ENCODE data around the gene TRIM62. TPM values are rescaled to one million over a fixed set of nuclear protein-coding genes. Genes with fewer than 3 reads are reported as not detected.
"Not testable (repeated sequence)": the region's sequence is repeated elsewhere in the genome, so short reads cannot be mapped to it uniquely, and the experiment has no call there.

The TRIM62 gene
- total RNA-seq, 1 donor from 2014 or later, result 14.0 TPM

GRCh38 chr1:33130297-33130696 lies 51.5 kb downstream of the TRIM62 start:
- peaks cover 6% of the 10 kb centered on the region for H3K9me3 Mint-ChIP-seq
- no peak overlapping the region for H3K27ac Mint-ChIP-seq
- H3K4me1 Mint-ChIP-seq (ENCODE audit: unreplicated experiment), result peaks cover 19% of the 10 kb centered on the region
- peak; percentile 24 for DNase-seq (ENCODE audit: extremely low spot score, unreplicated experiment)
- H3K27me3 Mint-ChIP-seq, result no peaks in the 10 kb centered on the region
- no peak overlapping the region for H3K4me3 Mint-ChIP-seq
- TF ChIP-seq, protein P1, sequence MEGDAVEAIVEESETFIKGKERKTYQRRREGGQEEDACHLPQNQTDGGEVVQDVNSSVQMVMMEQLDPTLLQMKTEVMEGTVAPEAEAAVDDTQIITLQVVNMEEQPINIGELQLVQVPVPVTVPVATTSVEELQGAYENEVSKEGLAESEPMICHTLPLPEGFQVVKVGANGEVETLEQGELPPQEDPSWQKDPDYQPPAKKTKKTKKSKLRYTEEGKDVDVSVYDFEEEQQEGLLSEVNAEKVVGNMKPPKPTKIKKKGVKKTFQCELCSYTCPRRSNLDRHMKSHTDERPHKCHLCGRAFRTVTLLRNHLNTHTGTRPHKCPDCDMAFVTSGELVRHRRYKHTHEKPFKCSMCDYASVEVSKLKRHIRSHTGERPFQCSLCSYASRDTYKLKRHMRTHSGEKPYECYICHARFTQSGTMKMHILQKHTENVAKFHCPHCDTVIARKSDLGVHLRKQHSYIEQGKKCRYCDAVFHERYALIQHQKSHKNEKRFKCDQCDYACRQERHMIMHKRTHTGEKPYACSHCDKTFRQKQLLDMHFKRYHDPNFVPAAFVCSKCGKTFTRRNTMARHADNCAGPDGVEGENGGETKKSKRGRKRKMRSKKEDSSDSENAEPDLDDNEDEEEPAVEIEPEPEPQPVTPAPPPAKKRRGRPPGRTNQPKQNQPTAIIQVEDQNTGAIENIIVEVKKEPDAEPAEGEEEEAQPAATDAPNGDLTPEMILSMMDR (conservative IDR thresholded peaks at IDR 0.05), result no peak
- H3K36me3 Mint-ChIP-seq, result peaks cover 10% of the 10 kb centered on the region

DNA sequence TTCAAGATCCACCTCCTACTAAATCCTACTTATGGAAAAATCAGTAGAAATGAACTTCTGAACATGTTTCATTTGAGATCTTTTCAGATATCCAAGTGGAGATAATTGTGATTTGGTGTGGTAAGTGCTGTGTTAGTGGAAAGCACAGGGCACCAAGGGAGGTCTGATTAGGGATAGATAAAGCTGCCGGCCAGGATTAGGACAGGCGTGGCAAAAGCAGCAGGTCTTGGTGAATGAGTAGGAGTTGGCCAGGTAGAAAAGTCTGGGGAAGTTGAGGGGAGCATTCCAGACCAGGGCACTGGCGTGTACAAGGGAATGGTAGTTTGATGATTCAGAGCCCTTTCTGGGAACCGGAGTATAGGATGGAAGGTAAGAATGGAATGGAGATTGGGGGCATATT lies 53.1 kb downstream of the TRIM62 start:
- Mint-ChIP-seq H3K4me3 (no peak overlapping the region), H3K36me3 (peaks cover 12% of the 10 kb centered on the region), H3K4me1 (ENCODE audit: unreplicated experiment) (peaks cover 17% of the 10 kb centered on the region), H3K27ac (no peak overlapping the region), H3K9me3 (peaks cover 6% of the 10 kb centered on the region), H3K27me3 (no peaks in the 10 kb centered on the region)
- TF ChIP-seq, protein P1 (conservative IDR thresholded peaks at IDR 0.05), result no peak
- DNase-seq (ENCODE audit: extremely low spot score, unreplicated experiment), result peak; percentile 32

DNA sequence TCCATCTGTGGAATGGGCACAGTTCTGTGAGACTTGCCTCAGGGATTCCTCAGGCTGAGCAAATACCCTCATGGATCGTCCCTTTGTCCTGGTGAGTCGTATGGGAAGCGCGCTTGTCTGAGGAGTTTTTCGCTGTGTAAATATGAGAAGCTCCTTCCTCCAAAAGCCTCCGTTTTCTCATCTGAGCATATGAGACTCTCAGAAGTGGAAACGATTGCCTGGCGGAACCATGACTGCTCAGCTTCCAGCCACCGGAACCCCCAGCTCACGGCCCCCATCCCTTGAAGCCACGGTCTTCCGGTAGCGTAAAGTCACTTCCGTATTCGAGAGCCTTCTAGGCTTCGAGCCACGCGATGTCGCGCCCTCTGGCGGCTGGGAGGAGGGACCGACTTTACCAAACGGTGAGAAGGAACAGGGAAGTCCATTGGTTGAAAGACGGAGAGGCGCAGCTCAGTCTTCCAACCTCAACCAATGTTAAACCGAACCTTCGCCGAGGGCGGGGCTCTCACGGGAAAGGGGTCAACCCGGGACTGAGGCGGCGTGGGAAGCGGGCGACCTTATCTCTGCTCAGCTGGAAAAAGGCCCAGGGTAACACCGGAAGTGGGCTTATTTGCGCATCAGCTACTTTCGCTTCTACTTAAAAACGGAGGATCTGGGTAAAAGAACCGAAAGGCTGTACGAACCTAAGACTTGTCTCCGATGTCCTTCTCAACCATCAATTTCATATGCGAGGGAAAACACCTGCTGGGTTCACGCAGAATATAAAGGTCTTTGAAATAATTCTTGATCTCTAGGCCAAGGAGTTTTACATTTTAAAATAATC lies 54.6 kb downstream of the TRIM62 start:
- TF ChIP-seq, protein P1 (conservative IDR thresholded peaks at IDR 0.05), result peak; percentile 90
- peak overlapping the region; percentile 95 for H3K4me3 Mint-ChIP-seq
- H3K9me3 Mint-ChIP-seq, result peaks cover 6% of the 10 kb centered on the region
- H3K27ac Mint-ChIP-seq, result peak overlapping the region; percentile 94
- H3K36me3 Mint-ChIP-seq, result peaks cover 12% of the 10 kb centered on the region
- peaks cover 5% of the 10 kb centered on the region for H3K27me3 Mint-ChIP-seq
- peaks cover 17% of the 10 kb centered on the region for H3K4me1 Mint-ChIP-seq (ENCODE audit: unreplicated experiment)
- DNase-seq (ENCODE audit: extremely low spot score, unreplicated experiment), result peak; percentile 95

- Mint-ChIP-seq H3K36me3 (peaks cover 12% of the 10 kb centered on the region), H3K9me3 (peaks cover 6% of the 10 kb centered on the region), H3K27ac (peak overlapping the region; percentile 94), H3K4me1 (ENCODE audit: unreplicated experiment) (peaks cover 17% of the 10 kb centered on the region), H3K4me3 (peak overlapping the region; percentile 95), H3K27me3 (peaks cover 5% of the 10 kb centered on the region)
- TF ChIP-seq, protein P1 (conservative IDR thresholded peaks at IDR 0.05), result no peak
- peak; percentile 39 for DNase-seq (ENCODE audit: extremely low spot score, unreplicated experiment)
These were observed 55.3 kb downstream of the TRIM62 start for GRCh38 chr1:33126411-33127000.

DNA sequence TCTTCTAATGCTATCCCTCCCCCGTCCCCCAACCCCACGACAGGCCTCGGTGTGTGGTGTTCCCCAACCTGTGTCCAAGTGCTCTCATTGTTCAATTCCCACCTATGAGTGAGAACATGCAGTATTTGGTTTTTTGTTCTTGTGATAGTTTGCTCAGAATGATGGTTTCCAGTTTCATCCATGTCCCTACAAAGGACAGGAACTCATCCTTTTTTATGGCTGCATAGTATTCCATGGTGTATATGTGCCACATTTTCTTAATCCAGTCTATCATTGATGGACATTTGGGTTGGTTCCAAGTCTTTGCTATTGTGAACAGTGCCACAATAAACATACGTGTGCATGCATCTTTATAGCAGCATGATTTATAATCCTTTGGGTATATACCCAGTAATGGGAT lies 57.2 kb downstream of the TRIM62 start:
- not testable (repeated sequence) for H3K27ac Mint-ChIP-seq, H3K27me3 Mint-ChIP-seq, H3K4me3 Mint-ChIP-seq, H3K9me3 Mint-ChIP-seq
- H3K36me3 Mint-ChIP-seq, result peaks cover 12% of the 10 kb centered on the region
- H3K4me1 Mint-ChIP-seq (ENCODE audit: unreplicated experiment), result peaks cover 17% of the 10 kb centered on the region
- peak; percentile 16 for DNase-seq (ENCODE audit: extremely low spot score, unreplicated experiment)

- Mint-ChIP-seq H3K36me3 (peaks cover 12% of the 10 kb centered on the region), H3K27ac (no peak overlapping the region)
These were observed 58.6 kb downstream of the TRIM62 start for GRCh38 chr1:33123266-33123665.

More at GRCh38 chr1:33123266-33123665, 58.6 kb downstream of the TRIM62 start:
- Mint-ChIP-seq H3K4me1 (ENCODE audit: unreplicated experiment) (peaks cover 23% of the 10 kb centered on the region), H3K9me3 (peaks cover 6% of the 10 kb centered on the region), H3K4me3 (no peak overlapping the region), H3K27me3 (peaks cover 10% of the 10 kb centered on the region)
- TF ChIP-seq, protein P1 (conservative IDR thresholded peaks at IDR 0.05), result no peak
- no peak for DNase-seq (ENCODE audit: extremely low spot score, unreplicated experiment)
